Ishikawa (cell line): ENCODE results near the gene RNF125.

Experiments
- CREB1 ChIP-seq: IDR thresholded peaks from 2 replicates; pipeline ENCODE4 v1.6.1; 2012; ENCODE audit warnings: low read depth
- FOXM1 ChIP-seq: IDR thresholded peaks from 2 replicates; pipeline ENCODE4 v1.6.1; 2012; ENCODE audit warnings: low read depth, borderline replicate concordance
- MAX ChIP-seq: IDR thresholded peaks from 2 replicates; pipeline ENCODE4 v1.6.1; 2012
- NFIC ChIP-seq: IDR thresholded peaks from 2 replicates; pipeline ENCODE4 v1.6.1; 2012

- TF ChIP-seq CREB1 (no peak), MAX (no peak), FOXM1 (no peak), NFIC (no peak)
Measured at GRCh38 chr18:32010124-32010721, 8.4 kb upstream of the RNF125 start.
